CD4-positive, alpha-beta T cell treated with Interferon alpha-2 for 1 hour (primary cell): ENCODE data around the gene SMR3B.

ENCODE experiments used
- DNase-seq, 2 donors: peaks; one replicate each; pipeline ENCODE4 v3.0.0-alpha.2; 2020 to 2022

Gene SMR3B

GRCh38 chr4:70382691-70383181 lies at the start of gene SMR3B:
TSS of gene SMR3B (plus strand) at chr4:70383131. CDS start at chr4:70384511, 1,380 bp downstream.
- DNase-seq, result no peak

- DNase-seq, result no peak
Observed at GRCh38 chr4:70334681-70335080, 48.2 kb upstream of the SMR3B start, which contains the start of gene CABS1. TSS of gene CABS1 (plus strand) at chr4:70334981. CDS start at chr4:70335040, 59 bp downstream.

GRCh38 chr4:70336043-70336442 lies 46.9 kb upstream of the SMR3B start:
- DNase-seq, result no peak

- no peak for DNase-seq
Observed at GRCh38 chr4:70337886-70338420, 45.0 kb upstream of the SMR3B start.

GRCh38 chr4:70356185-70356584 lies 26.7 kb upstream of the SMR3B start:
- no peak for DNase-seq

- no peak for DNase-seq
Observed at GRCh38 chr4:70359115-70359661, 23.7 kb upstream of the SMR3B start.

- DNase-seq, result no peak
Observed at GRCh38 chr4:70360460-70360859, 22.5 kb upstream of the SMR3B start, which contains the start of gene SMR3A. TSS of gene SMR3A (plus strand) at chr4:70360760. CDS start at chr4:70362116, 1,356 bp downstream.

- DNase-seq, result no peak
Observed at GRCh38 chr4:70364002-70364401, 18.9 kb upstream of the SMR3B start.

- no peak for DNase-seq
Observed at GRCh38 chr4:70365479-70365878, 17.5 kb upstream of the SMR3B start.

- DNase-seq, result no peak
Observed at GRCh38 chr4:70367813-70368212, 15.1 kb upstream of the SMR3B start.

- DNase-seq, result no peak
Observed at GRCh38 chr4:70371987-70372386, 10.9 kb upstream of the SMR3B start.

GRCh38 chr4:70372760-70373159 lies 10.2 kb upstream of the SMR3B start:
- no peak for DNase-seq

- no peak for DNase-seq
Observed at GRCh38 chr4:70380578-70380977, 2.4 kb upstream of the SMR3B start.

GRCh38 chr4:70392057-70392776 lies 9.3 kb downstream of the SMR3B start:
- no peak for DNase-seq

GRCh38 chr4:70397580-70397979 lies 14.6 kb downstream of the SMR3B start, which contains the start of gene OPRPN:
TSS of gene OPRPN (plus strand) at chr4:70397940. CDS start at chr4:70399286, 1,346 bp downstream.
- no peak for DNase-seq

GRCh38 chr4:70399319-70399718 lies 16.4 kb downstream of the SMR3B start:
- no peak for DNase-seq

- DNase-seq, result no peak
Observed at GRCh38 chr4:70402762-70403161, 19.8 kb downstream of the SMR3B start.

- DNase-seq, result no peak
Observed at GRCh38 chr4:70405765-70406164, 22.8 kb downstream of the SMR3B start.

GRCh38 chr4:70425306-70425705 lies 42.4 kb downstream of the SMR3B start:
- no peak for DNase-seq

- no peak for DNase-seq
Observed at GRCh38 chr4:70426789-70427188, 43.9 kb downstream of the SMR3B start.

GRCh38 chr4:70437197-70437596 lies 54.3 kb downstream of the SMR3B start:
- DNase-seq, result no peak
